Astrocyte (in vitro differentiated cells and primary cell): ENCODE measurements around the gene KRT71. TPM values are rescaled to one million over a fixed set of nuclear protein-coding genes. Genes with fewer than 3 reads are reported as not detected.

Experiments
- DNase-seq: peaks from one replicate; pipeline ENCODE4 v3.0.0-alpha.2; 2010; ENCODE audit warnings: low read depth
- FAIRE-seq: peaks from 2 replicates; lab custom pipeline; 2011; peaks lifted over from hg19 to GRCh38; lab: Jason Lieb, UNC
- H2AFZ ChIP-seq: 2 replicates; pipeline ENCODE4 v1.6.0; 2012; ENCODE audit warnings: low read depth, low read length, inconsistent platforms
- H3K27ac ChIP-seq: 2 replicates; pipeline ENCODE4 v1.5.1; 2011; ENCODE audit warnings: low read depth, low read length, inconsistent platforms
- H3K27me3 ChIP-seq: 2 replicates; pipeline ENCODE4 v1.6.0; 2011; ENCODE audit warnings: low read length, inconsistent platforms; ENCODE audit not compliant: insufficient read depth
- H3K36me3 ChIP-seq: 2 replicates; pipeline ENCODE4 v1.5.1; 2011; ENCODE audit warnings: low read length, inconsistent platforms; ENCODE audit not compliant: insufficient read depth
- H3K4me1 ChIP-seq: 2 replicates; pipeline ENCODE4 v1.5.1; 2011; ENCODE audit warnings: low read length, inconsistent platforms; ENCODE audit not compliant: insufficient read depth
- H3K4me2 ChIP-seq: 2 replicates; pipeline ENCODE4 v1.6.0; 2012; ENCODE audit warnings: low read length, inconsistent platforms
- H3K4me3 ChIP-seq: 2 replicates; pipeline ENCODE4 v1.5.1; 2011; ENCODE audit warnings: low read depth, mild to moderate bottlenecking, low read length, inconsistent platforms; ENCODE audit not compliant: insufficient read depth
- H3K79me2 ChIP-seq: 2 replicates; pipeline ENCODE4 v1.6.0; 2012; ENCODE audit warnings: mild to moderate bottlenecking, low read length, inconsistent platforms; ENCODE audit not compliant: insufficient read depth
- H3K9ac ChIP-seq: 2 replicates; pipeline ENCODE4 v1.6.0; 2012; ENCODE audit warnings: mild to moderate bottlenecking, low read length, inconsistent platforms
- H3K9me3 ChIP-seq: 2 replicates; pipeline ENCODE4 v1.5.1; 2012; ENCODE audit warnings: low read depth, mild to moderate bottlenecking, low read length, inconsistent platforms; ENCODE audit not compliant: insufficient read depth
- H4K20me1 ChIP-seq: 2 replicates; pipeline ENCODE4 v1.6.0; 2012; ENCODE audit warnings: low read length, inconsistent platforms; ENCODE audit not compliant: insufficient read depth
- H3K27ac Mint-ChIP-seq: one replicate; pipeline ENCODE4 v1.8.0; 2021; ENCODE audit warnings: mild to moderate bottlenecking, mixed read lengths; ENCODE audit not compliant: unreplicated experiment
- H3K27me3 Mint-ChIP-seq: one replicate; pipeline ENCODE4 v1.8.0; 2021; ENCODE audit warnings: low read depth, mixed read lengths; ENCODE audit not compliant: unreplicated experiment
- H3K36me3 Mint-ChIP-seq: one replicate; pipeline ENCODE4 v1.8.0; 2021; ENCODE audit warnings: low read depth, mixed read lengths; ENCODE audit not compliant: unreplicated experiment
- H3K4me1 Mint-ChIP-seq: one replicate; pipeline ENCODE4 v1.8.0; 2021; ENCODE audit warnings: low read depth, mixed read lengths; ENCODE audit not compliant: unreplicated experiment
- H3K4me3 Mint-ChIP-seq: one replicate; pipeline ENCODE4 v1.8.0; 2021; ENCODE audit warnings: mild to moderate bottlenecking, moderate library complexity, mixed read lengths; ENCODE audit not compliant: unreplicated experiment
- H3K9me3 Mint-ChIP-seq: one replicate; pipeline ENCODE4 v1.8.0; 2021; ENCODE audit warnings: mild to moderate bottlenecking, mixed read lengths; ENCODE audit not compliant: unreplicated experiment
- EZH2 ChIP-seq: IDR thresholded peaks from 2 replicates; pipeline ENCODE4 v1.6.1; 2012; ENCODE audit warnings: mild to moderate bottlenecking, low read length, inconsistent platforms; ENCODE audit not compliant: insufficient read depth
- total RNA-seq: library from RNA; stranded (reverse); gene quantifications from 2 replicates; pipeline ENCODE4 v1.2.1, GENCODE V29; 2021
- TF ChIP-seq, protein P1 (sequence below): IDR thresholded peaks from 2 replicates; pipeline ENCODE4 v1.5.1; 2011; ENCODE audit warnings: low read depth, mild to moderate bottlenecking, inconsistent platforms, low read length, moderate library complexity; ENCODE audit not compliant: insufficient read depth

KRT71 gene
- total RNA-seq, 1 donor from 2014 or later, result not detected

DNA sequence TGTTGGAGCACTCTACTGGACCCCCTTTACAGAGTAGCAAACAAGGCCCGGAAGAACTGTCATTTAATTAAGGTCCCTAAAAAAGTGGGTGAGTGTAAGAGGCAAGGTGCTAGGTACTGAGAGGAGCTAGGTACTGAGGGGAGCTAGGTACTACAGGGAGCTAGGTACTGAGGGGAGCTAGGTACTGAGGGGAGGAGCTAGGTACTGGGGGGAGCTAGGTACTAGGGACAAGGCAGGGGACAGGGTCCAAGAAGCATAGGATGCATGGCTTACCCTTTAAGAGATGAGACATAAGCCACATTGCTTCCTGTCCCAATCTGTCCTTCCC is 37.7 kb downstream of the KRT71 start:
- FAIRE-seq (no peak), DNase-seq (no peak)
- Mint-ChIP-seq H3K27me3 (peaks cover 49% of the 10 kb centered on the region), H3K9me3 (no peaks in the 10 kb centered on the region), H3K4me3 (no peak overlapping the region), H3K27ac (peak overlapping the region; percentile 27), H3K36me3 (peaks cover 3% of the 10 kb centered on the region), H3K4me1 (no peaks in the 10 kb centered on the region)
- TF ChIP-seq EZH2, result no peak
- TF ChIP-seq, protein P1, sequence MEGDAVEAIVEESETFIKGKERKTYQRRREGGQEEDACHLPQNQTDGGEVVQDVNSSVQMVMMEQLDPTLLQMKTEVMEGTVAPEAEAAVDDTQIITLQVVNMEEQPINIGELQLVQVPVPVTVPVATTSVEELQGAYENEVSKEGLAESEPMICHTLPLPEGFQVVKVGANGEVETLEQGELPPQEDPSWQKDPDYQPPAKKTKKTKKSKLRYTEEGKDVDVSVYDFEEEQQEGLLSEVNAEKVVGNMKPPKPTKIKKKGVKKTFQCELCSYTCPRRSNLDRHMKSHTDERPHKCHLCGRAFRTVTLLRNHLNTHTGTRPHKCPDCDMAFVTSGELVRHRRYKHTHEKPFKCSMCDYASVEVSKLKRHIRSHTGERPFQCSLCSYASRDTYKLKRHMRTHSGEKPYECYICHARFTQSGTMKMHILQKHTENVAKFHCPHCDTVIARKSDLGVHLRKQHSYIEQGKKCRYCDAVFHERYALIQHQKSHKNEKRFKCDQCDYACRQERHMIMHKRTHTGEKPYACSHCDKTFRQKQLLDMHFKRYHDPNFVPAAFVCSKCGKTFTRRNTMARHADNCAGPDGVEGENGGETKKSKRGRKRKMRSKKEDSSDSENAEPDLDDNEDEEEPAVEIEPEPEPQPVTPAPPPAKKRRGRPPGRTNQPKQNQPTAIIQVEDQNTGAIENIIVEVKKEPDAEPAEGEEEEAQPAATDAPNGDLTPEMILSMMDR, result no peak
- no peak overlapping the region for H3K27ac ChIP-seq
- peaks cover 8% of the 10 kb centered on the region for H3K27me3 ChIP-seq
- no peak overlapping the region for H3K9ac ChIP-seq
- H3K4me2 ChIP-seq, result no peak overlapping the region
- H2AFZ ChIP-seq, result no peak overlapping the region
- H3K36me3 ChIP-seq, result no peaks in the 10 kb centered on the region
- no peaks in the 10 kb centered on the region for H3K4me1 ChIP-seq
- no peaks in the 10 kb centered on the region for H3K79me2 ChIP-seq
- no peaks in the 10 kb centered on the region for H3K9me3 ChIP-seq
- no peak overlapping the region for H3K4me3 ChIP-seq
- H4K20me1 ChIP-seq, result no peaks in the 10 kb centered on the region

DNA sequence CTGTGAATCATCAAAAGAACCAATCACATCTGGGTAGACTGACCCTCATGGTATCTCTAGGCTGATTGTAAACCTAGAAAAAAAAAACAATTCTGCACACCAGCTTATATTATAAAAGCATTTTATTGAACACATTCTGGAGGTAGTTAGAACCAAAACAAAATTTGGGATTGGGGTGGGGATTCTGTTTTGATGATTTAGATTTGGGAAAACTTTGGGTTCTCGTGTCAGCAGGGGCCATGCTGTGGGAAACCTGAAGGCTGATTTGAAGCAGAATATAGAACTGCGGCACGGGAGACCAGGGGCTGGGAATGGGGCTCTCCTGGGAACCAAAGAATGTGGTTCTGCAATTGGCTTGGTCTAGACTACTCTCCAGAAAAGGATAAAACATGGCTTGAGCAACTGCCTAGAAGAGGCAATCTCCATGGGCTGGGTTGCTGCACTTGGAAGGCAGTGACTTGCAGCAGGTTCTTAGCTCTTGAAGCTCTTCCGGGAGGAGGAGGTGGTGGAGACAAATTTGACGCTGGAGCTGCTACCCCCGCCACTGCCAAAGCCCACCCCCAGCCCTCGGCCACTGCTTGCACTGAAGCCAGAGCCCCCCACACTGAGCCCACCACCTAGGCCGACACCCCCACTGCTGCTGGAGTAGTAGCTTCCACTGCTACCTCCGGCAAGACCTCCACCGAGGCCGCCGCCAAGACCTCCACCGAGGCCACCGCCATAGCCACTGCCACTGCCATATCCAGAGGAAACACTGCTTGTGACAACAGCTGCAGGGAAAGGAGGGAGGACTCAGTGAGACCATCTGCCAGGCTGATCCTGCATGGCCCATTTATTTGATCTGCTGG is 38.2 kb downstream of the KRT71 start:
- Histone ChIP-seq H3K4me1 (no peaks in the 10 kb centered on the region), H3K27me3 (peaks cover 8% of the 10 kb centered on the region), H3K36me3 (no peaks in the 10 kb centered on the region), H3K27ac (no peak overlapping the region), H3K9ac (no peak overlapping the region), H3K79me2 (no peaks in the 10 kb centered on the region), H3K4me2 (no peak overlapping the region), H3K4me3 (no peak overlapping the region), H4K20me1 (no peaks in the 10 kb centered on the region), H2AFZ (no peak overlapping the region), H3K9me3 (no peaks in the 10 kb centered on the region)
- no peak for TF ChIP-seq EZH2
- TF ChIP-seq, protein P1, result no peak
- peaks cover 3% of the 10 kb centered on the region for H3K36me3 Mint-ChIP-seq
- FAIRE-seq (no peak), DNase-seq (no peak)
- peak overlapping the region; percentile 27 for H3K27ac Mint-ChIP-seq
- H3K27me3 Mint-ChIP-seq, result peaks cover 45% of the 10 kb centered on the region
- no peaks in the 10 kb centered on the region for H3K9me3 Mint-ChIP-seq
- no peaks in the 10 kb centered on the region for H3K4me1 Mint-ChIP-seq
- H3K4me3 Mint-ChIP-seq, result no peak overlapping the region

DNA sequence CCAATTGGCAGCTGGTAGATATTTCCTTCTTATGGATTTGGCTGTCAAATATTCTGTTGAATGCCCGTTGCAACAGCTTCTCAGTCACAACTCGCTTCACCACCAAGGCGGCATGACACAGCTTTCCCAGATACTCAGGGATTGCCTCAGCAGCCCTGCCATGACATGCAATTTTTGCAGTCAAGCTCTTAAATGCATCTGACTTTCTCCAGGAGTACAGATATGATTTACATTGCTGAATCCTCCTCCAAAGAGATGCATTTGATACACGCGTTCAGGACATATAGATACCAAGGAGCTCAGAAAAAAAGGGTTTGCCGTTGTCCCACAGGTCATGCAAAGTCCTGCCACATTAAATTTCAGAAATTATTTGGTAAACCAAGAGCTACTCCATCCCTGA is 39.2 kb downstream of the KRT71 start:
- FAIRE-seq (no peak), DNase-seq (no peak)
- Histone ChIP-seq H3K9ac (no peak overlapping the region), H3K4me2 (no peak overlapping the region), H3K27ac (no peak overlapping the region), H2AFZ (no peak overlapping the region), H3K9me3 (no peaks in the 10 kb centered on the region), H3K4me1 (no peaks in the 10 kb centered on the region), H3K27me3 (peaks cover 7% of the 10 kb centered on the region), H3K79me2 (no peaks in the 10 kb centered on the region), H3K4me3 (no peak overlapping the region), H4K20me1 (no peaks in the 10 kb centered on the region), H3K36me3 (no peaks in the 10 kb centered on the region)
- no peaks in the 10 kb centered on the region for H3K4me1 Mint-ChIP-seq
- H3K27me3 Mint-ChIP-seq, result peaks cover 36% of the 10 kb centered on the region
- no peaks in the 10 kb centered on the region for H3K9me3 Mint-ChIP-seq
- no peak overlapping the region for H3K4me3 Mint-ChIP-seq
- TF ChIP-seq, protein P1, result no peak
- no peak for TF ChIP-seq EZH2
- peaks cover 3% of the 10 kb centered on the region for H3K36me3 Mint-ChIP-seq
- no peak overlapping the region for H3K27ac Mint-ChIP-seq
